ENCODE data around the gene CNPY1.

DNA sequence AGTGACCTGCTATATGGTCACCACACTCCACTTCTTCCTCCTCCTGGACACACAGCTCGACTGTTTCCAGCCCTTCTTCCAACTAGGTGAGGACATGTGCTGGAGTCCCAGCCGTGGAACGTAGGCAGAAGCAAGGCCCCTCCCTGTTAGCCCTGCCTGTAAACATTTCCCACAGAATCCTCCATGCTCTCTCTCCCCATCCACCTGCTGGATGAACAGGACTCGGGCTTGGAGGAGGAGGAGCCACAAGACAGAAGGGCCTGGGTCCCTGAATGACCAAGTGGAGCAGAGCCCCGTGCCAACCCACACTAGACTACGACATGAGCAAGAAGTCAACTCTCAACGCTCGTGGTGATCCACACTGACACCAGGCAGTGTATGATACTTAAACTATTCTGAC is 9.9 kb downstream of the CNPY1 start:
- TF ChIP-seq EZH2phosphoT487 (IDR thresholded peaks at IDR 0.05; ENCODE audit: insufficient read depth, low read depth) (no peak), EZH2 (IDR thresholded peaks at IDR 0.05; ENCODE audit: insufficient read depth, poor library complexity, severe bottlenecking) (no peak)
